Large intestine (tissue), 3 donors: ENCODE data around the gene GRID1. TPM values are rescaled to one million over a fixed set of nuclear protein-coding genes. Genes with fewer than 3 reads are reported as not detected.
A peak's percentile ranks its signal among the peaks of the same experiment; 100 is the strongest.

Experiments used
- DNase-seq, 2 donors: peaks; one replicate each; pipeline versions ENCODE4 v3.0.0 to v3.0.0-alpha.2; 2013
- H3K27ac ChIP-seq: one replicate; pipeline ENCODE4 v1.5.1; 2013; ENCODE audit warnings: low read length
- H3K27me3 ChIP-seq: 2 replicates; pipeline ENCODE4 v1.6.1; 2013; ENCODE audit warnings: low read length; ENCODE audit not compliant: control insufficient read depth, insufficient read depth
- H3K36me3 ChIP-seq: 2 replicates; pipeline ENCODE4 v1.6.1; 2013; ENCODE audit warnings: low read length; ENCODE audit not compliant: control insufficient read depth, insufficient read depth
- H3K4me1 ChIP-seq: one replicate; pipeline ENCODE4 v1.6.1; 2013; ENCODE audit warnings: low read length; ENCODE audit not compliant: control insufficient read depth, insufficient read depth
- H3K4me3 ChIP-seq: one replicate; pipeline ENCODE4 v1.5.1; 2013; ENCODE audit warnings: low read length
- H3K9me3 ChIP-seq: one replicate; pipeline ENCODE4 v1.6.1; 2013; ENCODE audit warnings: mild to moderate bottlenecking, low read depth, low read length, moderate library complexity; ENCODE audit not compliant: control insufficient read depth
- WGBS: methylation state at CpG from one replicate; pipeline ENCODE4 v1.1.5; 2013; ENCODE audit warnings: low lambda C conversion rate; ENCODE audit not compliant: insufficient coverage; 5-methylcytosine and 5-hydroxymethylcytosine counted together
- polyA plus RNA-seq: library from polyadenylated mRNA; unstranded; fragments of 120-200 nt; gene quantifications from one replicate; pipeline ENCODE4 v1.2.1, GENCODE V29; 2013

Gene GRID1
- polyA plus RNA-seq, 1 donor, result 1.7 TPM

DNA sequence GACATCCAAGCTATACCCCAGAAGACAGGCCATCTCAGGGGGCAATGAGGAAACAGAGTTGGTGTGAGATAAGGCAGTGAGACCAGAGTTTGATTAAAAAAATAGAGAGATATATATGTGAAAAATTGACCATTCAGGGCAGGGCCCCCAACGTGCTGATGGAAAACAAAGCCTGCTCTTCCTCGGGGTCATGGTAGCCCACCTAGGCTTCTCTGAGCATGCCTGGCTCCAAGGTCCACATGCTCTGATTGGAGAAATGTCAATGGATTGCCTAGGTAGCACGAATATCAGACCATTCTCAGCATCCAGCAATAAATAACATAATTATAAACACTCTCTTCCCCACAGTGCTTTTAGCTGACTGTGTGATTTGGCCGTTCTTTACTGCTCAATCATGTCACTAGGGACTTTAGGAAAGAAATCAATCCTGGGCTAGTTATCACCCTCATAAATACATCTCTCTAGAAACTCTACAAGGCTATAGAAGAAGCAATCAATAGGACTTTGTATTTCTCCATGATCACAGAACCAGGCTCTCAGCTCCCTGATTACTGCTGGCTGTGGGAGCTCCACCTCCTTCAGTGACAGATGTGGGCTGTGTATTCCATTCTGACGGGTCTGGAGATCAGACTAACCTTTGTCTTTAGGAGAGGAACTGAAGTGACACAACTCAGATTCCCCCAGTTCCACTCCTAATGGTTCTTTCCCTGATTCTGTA is 766.4 kb downstream of the GRID1 start:
- H3K36me3 ChIP-seq, result no peaks in the 10 kb centered on the region
- no peak overlapping the region for H3K27ac ChIP-seq
- WGBS, result no CpG with 5 or more reads among the region's 5 CpGs
- H3K27me3 ChIP-seq, result no peaks in the 10 kb centered on the region
- peak; percentile 28 to 68 for DNase-seq
- no peak overlapping the region for H3K4me3 ChIP-seq
- H3K4me1 ChIP-seq, result peaks cover 7% of the 10 kb centered on the region
- H3K9me3 ChIP-seq, result no peaks in the 10 kb centered on the region

GRCh38 chr10:85599081-85599480 is 767.5 kb downstream of the GRID1 start:
- Histone ChIP-seq H3K27me3 (peaks cover 2% of the 10 kb centered on the region), H3K4me3 (no peak overlapping the region), H3K9me3 (no peaks in the 10 kb centered on the region), H3K36me3 (no peaks in the 10 kb centered on the region), H3K4me1 (peaks cover 7% of the 10 kb centered on the region), H3K27ac (no peak overlapping the region)
- no CpG with 5 or more reads among the region's 2 CpGs for WGBS
- no peak for DNase-seq

DNA sequence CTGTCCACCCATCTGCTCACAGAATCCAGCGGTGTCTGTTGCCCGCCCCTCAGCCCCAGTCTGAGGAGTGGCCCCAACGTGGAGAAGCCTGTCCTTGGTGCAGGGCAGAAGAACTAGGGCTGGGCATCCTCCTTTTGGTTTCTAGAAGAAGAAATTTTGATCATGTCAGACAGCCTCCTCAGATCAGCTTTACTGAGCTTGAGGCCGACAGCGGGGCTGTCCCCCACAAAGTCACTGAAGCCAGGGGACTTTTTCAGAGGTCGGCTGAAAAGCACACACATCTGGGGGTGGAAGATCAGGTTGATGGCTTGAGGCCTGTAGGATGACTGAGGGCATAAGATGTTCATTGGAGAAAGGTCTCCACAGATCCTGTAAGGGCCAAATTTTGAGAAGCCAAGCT is 767.9 kb downstream of the GRID1 start:
- peaks cover 7% of the 10 kb centered on the region for H3K4me1 ChIP-seq
- peaks cover 2% of the 10 kb centered on the region for H3K27me3 ChIP-seq
- no peaks in the 10 kb centered on the region for H3K9me3 ChIP-seq
- whole genome bisulfite sequencing, result no CpG with 5 or more reads among the region's 6 CpGs
- no peaks in the 10 kb centered on the region for H3K36me3 ChIP-seq
- H3K4me3 ChIP-seq, result no peak overlapping the region
- DNase-seq, result no peak
- no peak overlapping the region for H3K27ac ChIP-seq

GRCh38 chr10:85597006-85597405 is 769.6 kb downstream of the GRID1 start:
- Histone ChIP-seq H3K4me1 (no peaks in the 10 kb centered on the region), H3K4me3 (no peak overlapping the region), H3K27me3 (peaks cover 2% of the 10 kb centered on the region), H3K36me3 (no peaks in the 10 kb centered on the region), H3K27ac (no peak overlapping the region), H3K9me3 (no peaks in the 10 kb centered on the region)
- WGBS, result no CpG with 5 or more reads among the region's 5 CpGs
- DNase-seq, result no peak

DNA sequence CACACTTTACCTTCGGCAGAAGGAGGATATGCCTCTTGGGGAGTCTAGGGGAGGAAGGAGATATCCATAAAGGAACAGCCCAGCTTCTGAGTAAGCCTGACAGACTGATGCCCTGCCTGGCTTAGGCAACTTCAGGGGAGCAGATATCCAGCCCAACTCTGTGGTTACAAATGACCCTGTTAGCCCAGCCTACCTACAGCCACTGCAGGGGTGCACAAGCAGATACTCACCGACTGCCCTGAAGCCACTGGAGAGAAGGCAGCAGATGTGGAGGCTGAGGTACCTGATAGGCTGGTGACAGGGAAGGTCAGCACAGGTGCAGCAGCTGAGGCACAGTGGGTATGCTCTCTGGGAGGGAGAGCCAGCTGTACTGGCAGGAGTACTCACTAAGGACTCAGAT is 770.2 kb downstream of the GRID1 start:
- Histone ChIP-seq H3K27me3 (peaks cover 2% of the 10 kb centered on the region), H3K4me3 (no peak overlapping the region), H3K36me3 (no peaks in the 10 kb centered on the region), H3K27ac (no peak overlapping the region), H3K4me1 (no peaks in the 10 kb centered on the region), H3K9me3 (no peaks in the 10 kb centered on the region)
- no CpG with 5 or more reads among the region's 2 CpGs for WGBS
- DNase-seq, result no peak

GRCh38 chr10:85594239-85594638 is 772.4 kb downstream of the GRID1 start:
- H3K4me3 ChIP-seq, result no peak overlapping the region
- H3K36me3 ChIP-seq, result no peaks in the 10 kb centered on the region
- H3K4me1 ChIP-seq, result no peaks in the 10 kb centered on the region
- H3K27ac ChIP-seq, result no peak overlapping the region
- H3K27me3 ChIP-seq, result peaks cover 2% of the 10 kb centered on the region
- no CpG with 5 or more reads among the region's 3 CpGs for WGBS
- no peak for DNase-seq
- H3K9me3 ChIP-seq, result no peaks in the 10 kb centered on the region

DNA sequence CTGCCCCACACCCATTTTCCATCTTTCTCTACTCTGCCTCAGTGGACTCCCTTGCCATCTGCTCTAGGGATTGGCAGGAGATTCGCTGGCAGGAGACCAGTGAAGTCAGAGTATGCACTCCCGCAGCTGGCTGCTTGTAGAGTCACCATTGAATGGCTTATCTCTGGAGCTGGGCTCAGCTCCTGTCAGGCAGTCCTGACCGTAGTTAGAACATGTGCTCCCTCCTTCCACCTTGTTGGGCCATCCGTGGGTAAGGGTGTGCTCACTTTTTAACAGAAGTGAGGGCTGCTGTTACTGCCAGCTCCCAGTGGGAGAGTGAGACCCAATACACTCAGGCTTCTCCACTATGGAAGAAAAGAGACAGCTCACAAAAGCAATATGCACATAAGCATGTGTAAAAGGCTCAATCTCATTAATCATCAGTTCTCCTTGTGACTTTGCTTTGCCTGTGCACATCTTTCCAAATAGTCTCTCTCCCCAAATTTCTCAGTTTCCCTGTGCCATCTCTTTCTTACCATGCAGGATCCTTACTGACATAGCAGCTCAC is 773.3 kb downstream of the GRID1 start:
- no peaks in the 10 kb centered on the region for H3K4me1 ChIP-seq
- H3K27ac ChIP-seq, result no peak overlapping the region
- no peaks in the 10 kb centered on the region for H3K9me3 ChIP-seq
- no peaks in the 10 kb centered on the region for H3K36me3 ChIP-seq
- WGBS, result no CpG with 5 or more reads among the region's 4 CpGs
- no peak for DNase-seq
- H3K27me3 ChIP-seq, result peaks cover 2% of the 10 kb centered on the region
- no peak overlapping the region for H3K4me3 ChIP-seq

GRCh38 chr10:85581371-85581770 is 785.2 kb downstream of the GRID1 start:
- DNase-seq, result no peak
- no CpG with 5 or more reads among the region's 3 CpGs for WGBS
- no peak overlapping the region for H3K4me3 ChIP-seq

DNA sequence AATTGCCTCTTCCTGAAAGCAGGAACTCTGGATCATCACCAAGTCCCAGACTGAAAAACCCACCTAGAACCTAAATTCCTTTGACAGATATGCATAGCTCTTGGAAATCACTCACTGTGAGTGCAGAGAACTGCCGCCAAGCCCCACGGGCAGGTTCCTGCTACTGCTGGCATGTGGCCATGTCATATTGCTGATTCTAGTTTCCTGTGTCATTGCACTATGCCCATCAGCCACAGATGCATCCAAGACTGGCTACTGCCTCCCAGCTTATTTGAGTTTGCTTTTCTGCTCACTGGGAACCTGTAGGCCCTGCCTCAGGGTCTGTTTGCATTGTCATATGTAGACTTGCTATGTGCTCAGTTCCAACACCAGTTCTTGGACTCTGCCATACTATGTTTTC is 786.0 kb downstream of the GRID1 start:
- no peak for DNase-seq
- no peak overlapping the region for H3K27ac ChIP-seq
- H3K9me3 ChIP-seq, result no peaks in the 10 kb centered on the region
- no peaks in the 10 kb centered on the region for H3K36me3 ChIP-seq
- H3K4me1 ChIP-seq, result no peaks in the 10 kb centered on the region
- no peaks in the 10 kb centered on the region for H3K27me3 ChIP-seq
- WGBS, result no CpG with 5 or more reads among the region's 2 CpGs
- no peak overlapping the region for H3K4me3 ChIP-seq

More at GRCh38 chr10:85581371-85581770, 785.2 kb downstream of the GRID1 start:
- H3K4me1 ChIP-seq, result no peaks in the 10 kb centered on the region
- H3K27ac ChIP-seq, result no peak overlapping the region
- H3K9me3 ChIP-seq, result no peaks in the 10 kb centered on the region
- H3K36me3 ChIP-seq, result no peaks in the 10 kb centered on the region
- H3K27me3 ChIP-seq, result no peaks in the 10 kb centered on the region

- H3K9me3 ChIP-seq, result no peaks in the 10 kb centered on the region
- no CpG with 5 or more reads among the region's 2 CpGs for WGBS
- DNase-seq, result no peak
Observed at GRCh38 chr10:85578860-85579259, 787.7 kb downstream of the GRID1 start.

DNA sequence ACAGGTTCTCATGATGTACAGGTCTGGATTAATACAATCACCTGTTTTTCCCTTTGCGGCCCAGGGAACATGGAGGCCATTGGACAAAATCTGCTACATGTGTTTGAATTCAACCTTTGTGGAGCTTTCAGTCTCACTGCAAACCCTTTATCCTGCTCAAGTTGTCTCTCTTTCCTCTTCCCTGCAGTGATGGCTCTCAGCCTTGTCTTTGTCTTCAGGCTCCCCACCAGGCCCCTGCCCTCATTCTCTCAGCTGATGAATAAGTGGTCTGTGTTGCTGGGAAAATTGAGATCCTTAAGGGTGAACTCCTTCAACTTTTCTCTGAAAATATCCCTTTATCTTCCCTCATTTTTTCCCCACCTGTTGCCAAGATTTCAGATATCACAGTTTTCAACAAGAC is 791.2 kb downstream of the GRID1 start:
- WGBS, result no CpG with 5 or more reads among the region's 1 CpG

More at GRCh38 chr10:85578860-85579259, 787.7 kb downstream of the GRID1 start:
- Histone ChIP-seq H3K27me3 (no peaks in the 10 kb centered on the region), H3K36me3 (no peaks in the 10 kb centered on the region), H3K4me3 (no peak overlapping the region), H3K4me1 (no peaks in the 10 kb centered on the region), H3K27ac (no peak overlapping the region)

More for the DNA sequence above, 791.2 kb downstream of the GRID1 start:
- H3K27me3 ChIP-seq, result no peaks in the 10 kb centered on the region
- H3K27ac ChIP-seq, result no peak overlapping the region
- H3K9me3 ChIP-seq, result no peaks in the 10 kb centered on the region
- H3K4me3 ChIP-seq, result no peak overlapping the region
- no peak for DNase-seq
- no peaks in the 10 kb centered on the region for H3K36me3 ChIP-seq
- no peaks in the 10 kb centered on the region for H3K4me1 ChIP-seq
